ENCODE measurements around the gene NLRC3.

GRCh38 chr16:3599922-3600321, 22.7 kb upstream of the NLRC3 start:
- TF ChIP-seq CTCF (IDR thresholded peaks at IDR 0.05) (no peak), POLR2A (IDR thresholded peaks at IDR 0.05) (no peak)
